PC-9 (cell line): ENCODE measurements around the gene ZNF605. TPM values are rescaled to one million over a fixed set of nuclear protein-coding genes. Genes with fewer than 3 reads are reported as not detected.
"Not testable (repeated sequence)": the region's sequence is repeated elsewhere in the genome, so short reads cannot be mapped to it uniquely, and the experiment has no call there.

ENCODE experiments used
- BruUV-seq: library from RNA; stranded (reverse); fragments of 400-500 nt; replicated peaks from 2 replicates; lab custom pipeline; 2021; lab: Mats Ljungman, UMichigan
- CTCF ChIA-PET: fragments of 300-600 bp; sonication (Branson Sonifier 250); formaldehyde crosslinking; loops from one replicate; lab custom pipeline; 2022; ENCODE audit warnings: antibody characterized with exemption; lab: Charles Lee
- POLR2A ChIA-PET: fragments of 300-600 bp; sonication (Branson Sonifier 250); formaldehyde crosslinking; loops from one replicate; lab custom pipeline; 2022; ENCODE audit warnings: antibody characterized with exemption; ENCODE audit not compliant: unreplicated experiment; lab: Charles Lee
- DNase-seq, 2 experiments: peaks; one replicate each; pipeline versions ENCODE4 v3.0.0 to v3.0.0-alpha.2; 2015 to 2022; ENCODE audit warnings: mixed read lengths in 1 of 2
- H2AFZ ChIP-seq: fragments of 200-600 bp; sonication (generic); 2 replicates; pipeline ENCODE4 v1.8.1; 2017; ENCODE audit warnings: antibody characterized with exemption
- H3F3A ChIP-seq: fragments of 200-600 bp; sonication (generic); 2 replicates; pipeline ENCODE4 v1.8.1; 2017; ENCODE audit warnings: antibody characterized with exemption, mild to moderate bottlenecking, low read depth; ENCODE audit not compliant: insufficient read depth
- H3K27ac ChIP-seq: fragments of 200-600 bp; sonication (generic); 2 replicates; pipeline ENCODE4 v1.6.1; 2016; ENCODE audit warnings: mixed run types
- H3K27me3 ChIP-seq: fragments of 200-600 bp; sonication (generic); 2 replicates; pipeline ENCODE4 v1.6.1; 2016; ENCODE audit warnings: low read depth, mixed run types; ENCODE audit not compliant: insufficient read depth
- H3K36me3 ChIP-seq: fragments of 200-600 bp; sonication (generic); 2 replicates; pipeline ENCODE4 v1.6.1; 2016; ENCODE audit warnings: low read depth, mixed run types
- H3K4me1 ChIP-seq: fragments of 200-600 bp; sonication (generic); replicated peaks from 2 replicates; pipeline ENCODE4 v1.6.1; 2016; ENCODE audit warnings: mixed run types; ENCODE audit not compliant: insufficient read depth
- H3K4me2 ChIP-seq: fragments of 200-600 bp; sonication (generic); 2 replicates; pipeline ENCODE4 v1.6.1; 2017; ENCODE audit warnings: mixed run types
- H3K4me3 ChIP-seq: fragments of 200-600 bp; sonication (generic); 2 replicates; pipeline ENCODE4 v1.6.1; 2016; ENCODE audit warnings: mixed run types
- H3K79me2 ChIP-seq: fragments of 200-600 bp; sonication (generic); 2 replicates; pipeline ENCODE4 v1.6.1; 2017; ENCODE audit warnings: low read depth, mixed run types
- H3K9me2 ChIP-seq: fragments of 200-600 bp; sonication (generic); 2 replicates; pipeline ENCODE4 v1.8.1; 2017; ENCODE audit warnings: mild to moderate bottlenecking; ENCODE audit not compliant: insufficient read depth
- H3K9me3 ChIP-seq: fragments of 200-600 bp; sonication (generic); 2 replicates; pipeline ENCODE4 v1.8.1; 2016; ENCODE audit warnings: low read depth; ENCODE audit not compliant: insufficient read depth
- H4K20me1 ChIP-seq: fragments of 200-600 bp; sonication (generic); 2 replicates; pipeline ENCODE4 v1.8.1; 2017; ENCODE audit not compliant: insufficient read depth
- EZH2 ChIP-seq: fragments of 200-600 bp; sonication (generic); IDR thresholded peaks from 2 replicates; pipeline ENCODE4 v1.8.0; 2017; ENCODE audit warnings: antibody characterized with exemption, low read depth
- intact Hi-C: fragments of 100-400 bp; cut with micrococcal nuclease; formaldehyde crosslinking; loops from one replicate; pipeline ENCODE4 v1.10.0; 2022; ENCODE audit not compliant: unreplicated experiment
- total RNA-seq: library from RNA; stranded (reverse); gene quantifications from 2 replicates; pipeline ENCODE4 v1.2.3, GENCODE V29; 2021
- TF ChIP-seq, protein P1 (sequence below): fragments of 200-600 bp; sonication (generic); conservative IDR thresholded peaks from 2 replicates; pipeline ENCODE4 v1.6.1; 2017; ENCODE audit warnings: mixed run types, antibody characterized with exemption, mild to moderate bottlenecking, moderate library complexity

Gene ZNF605
- total RNA-seq, 1 experiment from 2014 or later: 13.5 TPM

DNA sequence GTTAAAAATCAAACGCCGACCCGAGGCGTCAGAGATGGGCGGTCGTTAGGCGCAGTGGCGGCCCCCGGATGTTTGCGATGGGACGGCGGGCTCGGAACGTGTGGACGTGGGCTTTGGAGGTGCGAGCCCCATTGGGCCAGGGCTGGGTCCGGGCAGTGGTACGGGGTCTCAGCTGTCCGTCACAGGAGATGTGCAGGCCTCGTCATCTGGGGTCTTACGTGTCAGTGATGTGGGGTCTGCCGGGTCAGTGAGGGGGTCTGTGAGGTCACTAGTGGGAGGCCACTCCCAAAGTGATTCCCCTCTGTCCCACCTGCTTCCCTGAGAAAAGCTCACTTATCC is 47.1 kb downstream of the ZNF605 start:
- H3K4me1 ChIP-seq: no peaks in the 10 kb centered on the region
- H2AFZ ChIP-seq: peak overlapping the region; percentile 95
- H4K20me1 ChIP-seq: no peaks in the 10 kb centered on the region
- H3K36me3 ChIP-seq: no peaks in the 10 kb centered on the region
- CTCF ChIA-PET: no interaction called here
- H3K9me3 ChIP-seq: peaks cover 10% of the 10 kb centered on the region
- BruUV-seq: TSS peak; percentile 80
- peak overlapping the region; percentile 84 for H3K4me2 ChIP-seq
- H3K4me3 ChIP-seq: peak overlapping the region; percentile 70
- H3K9me2 ChIP-seq: no peaks in the 10 kb centered on the region
- intact Hi-C loops: loop anchor here (2.0 kb wide), 1 partner anchor 22 kb away; the partner anchor contains the start of gene CHFR
- H3K27ac ChIP-seq: no peak overlapping the region
- POLR2A ChIA-PET: interaction anchor here (0.6 kb wide), 1 partner anchor 1172 kb away, joined by 3 read pairs; no protein-coding TSS in a partner anchor
- TF ChIP-seq, protein P1, sequence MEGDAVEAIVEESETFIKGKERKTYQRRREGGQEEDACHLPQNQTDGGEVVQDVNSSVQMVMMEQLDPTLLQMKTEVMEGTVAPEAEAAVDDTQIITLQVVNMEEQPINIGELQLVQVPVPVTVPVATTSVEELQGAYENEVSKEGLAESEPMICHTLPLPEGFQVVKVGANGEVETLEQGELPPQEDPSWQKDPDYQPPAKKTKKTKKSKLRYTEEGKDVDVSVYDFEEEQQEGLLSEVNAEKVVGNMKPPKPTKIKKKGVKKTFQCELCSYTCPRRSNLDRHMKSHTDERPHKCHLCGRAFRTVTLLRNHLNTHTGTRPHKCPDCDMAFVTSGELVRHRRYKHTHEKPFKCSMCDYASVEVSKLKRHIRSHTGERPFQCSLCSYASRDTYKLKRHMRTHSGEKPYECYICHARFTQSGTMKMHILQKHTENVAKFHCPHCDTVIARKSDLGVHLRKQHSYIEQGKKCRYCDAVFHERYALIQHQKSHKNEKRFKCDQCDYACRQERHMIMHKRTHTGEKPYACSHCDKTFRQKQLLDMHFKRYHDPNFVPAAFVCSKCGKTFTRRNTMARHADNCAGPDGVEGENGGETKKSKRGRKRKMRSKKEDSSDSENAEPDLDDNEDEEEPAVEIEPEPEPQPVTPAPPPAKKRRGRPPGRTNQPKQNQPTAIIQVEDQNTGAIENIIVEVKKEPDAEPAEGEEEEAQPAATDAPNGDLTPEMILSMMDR: no peak
- no peak for TF ChIP-seq EZH2
- DNase-seq: no peak
- no peaks in the 10 kb centered on the region for H3K79me2 ChIP-seq
- no peaks in the 10 kb centered on the region for H3K27me3 ChIP-seq
- H3F3A ChIP-seq: no peaks in the 10 kb centered on the region

DNA sequence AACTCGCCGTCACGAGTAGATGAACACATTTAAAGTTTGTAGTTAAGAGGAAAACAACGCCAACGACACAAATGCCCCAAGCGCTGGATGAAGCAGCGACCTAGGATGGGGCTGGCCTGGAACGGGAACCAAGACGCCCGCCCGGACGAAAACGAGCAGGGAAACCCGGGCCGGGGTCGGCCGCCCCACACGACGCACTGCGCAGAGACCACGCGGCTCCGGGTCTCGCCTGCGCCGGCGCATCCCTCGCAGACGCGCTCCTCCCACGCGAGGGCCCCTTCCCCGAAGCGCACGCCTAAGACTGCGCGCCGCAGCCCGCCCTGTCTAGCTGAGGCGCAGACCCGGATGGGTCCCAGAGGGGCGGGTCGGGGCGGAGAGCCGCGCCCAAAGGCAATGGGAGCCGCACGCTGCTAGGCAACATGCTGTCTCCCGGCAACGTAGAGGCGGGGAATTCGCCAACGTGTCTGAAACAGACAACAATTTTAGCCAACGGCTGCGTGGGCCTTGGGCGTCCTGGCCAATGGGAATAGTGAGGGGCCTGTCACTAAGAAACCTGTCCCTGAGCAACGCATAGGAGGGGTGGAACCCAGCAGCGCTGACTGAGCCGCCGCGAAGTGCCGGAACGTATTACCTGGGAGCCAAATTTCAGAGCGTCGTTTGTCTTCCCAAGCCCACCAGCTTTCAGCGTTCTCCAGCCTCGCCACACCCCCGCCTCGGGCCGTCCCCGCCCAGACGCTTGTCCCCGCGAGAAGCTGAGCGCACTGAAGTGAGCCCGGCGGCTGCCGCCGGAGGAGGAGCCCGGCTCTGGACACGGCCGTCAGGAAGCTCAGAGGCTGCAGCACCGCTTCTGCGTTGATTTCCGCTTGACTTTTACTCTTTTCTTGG is 47.7 kb downstream of the ZNF605 start:
- intact Hi-C loops: loop anchor here (2.0 kb wide), 1 partner anchor 22 kb away; the partner anchor contains the start of gene CHFR
- CTCF ChIA-PET: no interaction called here
- H3K27ac ChIP-seq: no peak overlapping the region

DNA sequence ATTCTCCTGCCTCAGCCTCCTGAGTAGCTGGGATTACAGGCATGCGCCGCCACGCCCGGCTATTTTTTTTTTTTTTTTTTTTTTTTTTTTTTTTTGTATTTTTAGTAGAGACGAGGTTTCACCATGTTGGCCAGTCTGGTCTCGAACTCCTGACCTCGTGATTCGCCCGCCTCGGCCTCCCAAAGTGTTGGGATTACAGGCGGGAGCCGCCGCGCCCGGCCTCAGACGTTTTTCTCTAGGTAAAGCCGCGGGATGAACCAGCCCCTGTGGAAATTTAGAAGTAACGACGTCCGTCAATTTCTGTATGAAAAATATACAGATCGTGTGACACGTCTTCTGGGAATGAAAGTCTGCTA is 48.3 kb downstream of the ZNF605 start:
- POLR2A ChIA-PET, H3K79me2 ChIP-seq, BruUV-seq, H3K27ac ChIP-seq, H3K4me1 ChIP-seq, DNase-seq, H3K27me3 ChIP-seq, H4K20me1 ChIP-seq, H3F3A ChIP-seq, CTCF ChIA-PET, H3K9me3 ChIP-seq, H3K9me2 ChIP-seq, H3K36me3 ChIP-seq: not testable (repeated sequence)
- peak overlapping the region; percentile 70; the same call in 1 of the 2 replicates for H3K4me3 ChIP-seq
- peak overlapping the region; percentile 95; the same call in 1 of the 2 replicates for H2AFZ ChIP-seq
- intact Hi-C loops: loop anchor here (2.0 kb wide), 1 partner anchor 21 kb away; the partner anchor contains the start of gene CHFR
- H3K4me2 ChIP-seq: peak overlapping the region; percentile 84

More for the DNA sequence above, 47.7 kb downstream of the ZNF605 start:
- no peaks in the 10 kb centered on the region for H3K79me2 ChIP-seq
- no peaks in the 10 kb centered on the region for H3K4me1 ChIP-seq
- no peaks in the 10 kb centered on the region for H3K27me3 ChIP-seq
- H3K36me3 ChIP-seq: no peaks in the 10 kb centered on the region
- TF ChIP-seq, protein P1: no peak
- TF ChIP-seq EZH2: no peak
- BruUV-seq: no TSS peak
- H3K4me3 ChIP-seq: peak overlapping the region; percentile 70
- peaks cover 7% of the 10 kb centered on the region for H3K9me3 ChIP-seq
- peak overlapping the region; percentile 84 for H3K4me2 ChIP-seq
- H2AFZ ChIP-seq: peak overlapping the region; percentile 95
- POLR2A ChIA-PET: interaction anchor here (0.6 kb wide), 2 partner anchors 58 to 1171 kb away, joined by 3 read pairs; no protein-coding TSS in a partner anchor
- H3K9me2 ChIP-seq: no peaks in the 10 kb centered on the region
- no peaks in the 10 kb centered on the region for H4K20me1 ChIP-seq
- DNase-seq: peak; percentile 89 to 94
- H3F3A ChIP-seq: no peaks in the 10 kb centered on the region
